ENCODE data around the gene R3HDM2.

R3HDM2 gene

DNA sequence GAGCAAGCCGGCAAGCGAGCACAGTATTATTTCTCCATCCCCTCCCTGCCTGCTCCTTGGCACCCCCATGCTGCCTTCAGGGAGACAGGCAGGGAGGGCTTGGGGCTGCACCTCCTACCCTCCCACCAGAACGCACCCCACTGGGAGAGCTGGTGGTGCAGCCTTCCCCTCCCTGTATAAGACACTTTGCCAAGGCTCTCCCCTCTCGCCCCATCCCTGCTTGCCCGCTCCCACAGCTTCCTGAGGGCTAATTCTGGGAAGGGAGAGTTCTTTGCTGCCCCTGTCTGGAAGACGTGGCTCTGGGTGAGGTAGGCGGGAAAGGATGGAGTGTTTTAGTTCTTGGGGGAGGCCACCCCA is 218.2 kb downstream of the R3HDM2 start:
- no peak for FAIRE-seq

GRCh38 chr12:57211791-57212700 is 218.8 kb downstream of the R3HDM2 start:
- FAIRE-seq, result no peak

GRCh38 chr12:57210926-57211692 is 219.7 kb downstream of the R3HDM2 start:
- FAIRE-seq, result no peak

- FAIRE-seq, result no peak
These were observed 220.4 kb downstream of the R3HDM2 start for GRCh38 chr12:57210461-57210860.

DNA sequence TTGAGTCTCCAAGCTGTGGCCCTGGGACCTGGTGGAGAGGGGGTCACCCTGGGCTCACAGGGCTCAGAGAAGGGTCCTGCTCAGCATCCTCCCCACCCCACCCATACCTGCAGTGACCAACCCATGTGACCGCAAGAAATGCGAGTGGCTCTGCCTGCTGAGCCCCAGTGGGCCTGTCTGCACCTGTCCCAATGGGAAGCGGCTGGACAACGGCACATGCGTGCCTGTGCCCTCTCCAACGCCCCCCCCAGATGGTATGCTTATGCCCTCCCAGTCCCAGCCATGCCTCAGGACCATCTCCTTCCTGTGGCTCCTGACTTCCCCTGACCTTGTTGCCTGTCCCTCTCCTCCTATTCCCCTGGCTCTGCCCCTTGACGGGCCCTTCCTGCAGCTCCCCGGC is 220.9 kb downstream of the R3HDM2 start:
- no peak for FAIRE-seq

GRCh38 chr12:57208631-57209282 is 222.1 kb downstream of the R3HDM2 start:
- no peak for FAIRE-seq

- FAIRE-seq, result no peak
These were observed 222.9 kb downstream of the R3HDM2 start for GRCh38 chr12:57207731-57208630.

GRCh38 chr12:57205931-57206330 is 224.9 kb downstream of the R3HDM2 start:
- FAIRE-seq, result no peak

- FAIRE-seq, result no peak
These were observed 225.7 kb downstream of the R3HDM2 start for GRCh38 chr12:57205186-57205585.

DNA sequence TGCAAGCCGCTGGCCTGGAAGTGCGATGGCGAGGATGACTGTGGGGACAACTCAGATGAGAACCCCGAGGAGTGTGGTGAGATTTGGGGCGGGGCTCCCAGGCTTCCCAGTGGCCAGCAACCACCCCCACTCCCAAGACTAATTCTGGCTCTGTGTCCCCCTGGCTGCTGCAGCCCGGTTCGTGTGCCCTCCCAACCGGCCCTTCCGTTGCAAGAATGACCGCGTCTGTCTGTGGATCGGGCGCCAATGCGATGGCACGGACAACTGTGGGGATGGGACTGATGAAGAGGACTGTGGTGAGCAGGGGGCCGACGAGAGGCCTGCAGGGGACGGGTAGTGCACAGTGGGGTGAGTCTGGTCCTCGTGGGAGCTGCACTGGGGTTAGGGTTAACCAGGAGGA is 226.4 kb downstream of the R3HDM2 start:
- FAIRE-seq, result no peak

GRCh38 chr12:57203791-57204190 is 227.1 kb downstream of the R3HDM2 start:
- no peak for FAIRE-seq
